Measurements from ENCODE around the gene ZNF664. TPM values are rescaled to one million over a fixed set of nuclear protein-coding genes. Genes with fewer than 3 reads are reported as not detected.

ZNF664 gene
- total and polyA plus RNA-seq, 8 donors: 16.5 to 224 (median 59.3) TPM

DNA sequence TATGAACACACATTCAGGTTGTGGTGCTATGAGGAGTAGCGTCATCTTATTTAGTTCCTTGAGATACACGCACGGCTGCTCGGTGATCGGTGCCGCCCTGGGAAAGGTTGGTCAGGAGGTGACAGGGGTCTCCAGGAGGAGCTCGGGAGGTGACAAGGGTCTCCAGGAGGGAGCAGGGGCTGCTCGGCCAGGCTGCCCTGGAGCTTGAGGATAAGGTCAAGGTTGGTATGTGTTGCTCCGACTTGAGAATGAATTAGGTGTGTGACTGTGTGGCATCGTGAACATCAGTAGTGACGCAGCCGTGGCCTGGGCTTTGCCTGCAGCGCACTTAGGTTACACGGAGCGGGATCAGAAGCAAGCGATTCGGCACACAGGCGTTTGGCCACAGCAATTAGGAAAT is 36.5 kb upstream of the ZNF664 start:
- intact Hi-C loops (cut with DNase I; ENCODE audit: low total_unique reads): no loop called here
- Histone ChIP-seq H3K4me3 (no peak overlapping the region), H3K27me3 (no peaks in the 10 kb centered on the region), H3K4me1 (peaks cover 0 to 5% (median 0%) of the 10 kb centered on the region in 4 donors), H3K9me3 (no peaks in the 10 kb centered on the region), H3K27ac (no peak overlapping the region), H3K36me3 (peaks cover 21 to 64% (median 48%) of the 10 kb centered on the region in 4 donors)
- no peak for TF ChIP-seq EP300 (IDR thresholded peaks at IDR 0.05)
- TF ChIP-seq, protein P1, sequence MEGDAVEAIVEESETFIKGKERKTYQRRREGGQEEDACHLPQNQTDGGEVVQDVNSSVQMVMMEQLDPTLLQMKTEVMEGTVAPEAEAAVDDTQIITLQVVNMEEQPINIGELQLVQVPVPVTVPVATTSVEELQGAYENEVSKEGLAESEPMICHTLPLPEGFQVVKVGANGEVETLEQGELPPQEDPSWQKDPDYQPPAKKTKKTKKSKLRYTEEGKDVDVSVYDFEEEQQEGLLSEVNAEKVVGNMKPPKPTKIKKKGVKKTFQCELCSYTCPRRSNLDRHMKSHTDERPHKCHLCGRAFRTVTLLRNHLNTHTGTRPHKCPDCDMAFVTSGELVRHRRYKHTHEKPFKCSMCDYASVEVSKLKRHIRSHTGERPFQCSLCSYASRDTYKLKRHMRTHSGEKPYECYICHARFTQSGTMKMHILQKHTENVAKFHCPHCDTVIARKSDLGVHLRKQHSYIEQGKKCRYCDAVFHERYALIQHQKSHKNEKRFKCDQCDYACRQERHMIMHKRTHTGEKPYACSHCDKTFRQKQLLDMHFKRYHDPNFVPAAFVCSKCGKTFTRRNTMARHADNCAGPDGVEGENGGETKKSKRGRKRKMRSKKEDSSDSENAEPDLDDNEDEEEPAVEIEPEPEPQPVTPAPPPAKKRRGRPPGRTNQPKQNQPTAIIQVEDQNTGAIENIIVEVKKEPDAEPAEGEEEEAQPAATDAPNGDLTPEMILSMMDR (IDR thresholded peaks at IDR 0.05): no peak
- no peak for TF ChIP-seq POLR2AphosphoS5 (IDR thresholded peaks at IDR 0.05)
- TF ChIP-seq POLR2A (IDR thresholded peaks at IDR 0.05): no peak
- DNase-seq: no peak
- 92 to 97% (median 96%) methylated on average over 18 of the region's 18 CpGs for WGBS, 5 donors

DNA sequence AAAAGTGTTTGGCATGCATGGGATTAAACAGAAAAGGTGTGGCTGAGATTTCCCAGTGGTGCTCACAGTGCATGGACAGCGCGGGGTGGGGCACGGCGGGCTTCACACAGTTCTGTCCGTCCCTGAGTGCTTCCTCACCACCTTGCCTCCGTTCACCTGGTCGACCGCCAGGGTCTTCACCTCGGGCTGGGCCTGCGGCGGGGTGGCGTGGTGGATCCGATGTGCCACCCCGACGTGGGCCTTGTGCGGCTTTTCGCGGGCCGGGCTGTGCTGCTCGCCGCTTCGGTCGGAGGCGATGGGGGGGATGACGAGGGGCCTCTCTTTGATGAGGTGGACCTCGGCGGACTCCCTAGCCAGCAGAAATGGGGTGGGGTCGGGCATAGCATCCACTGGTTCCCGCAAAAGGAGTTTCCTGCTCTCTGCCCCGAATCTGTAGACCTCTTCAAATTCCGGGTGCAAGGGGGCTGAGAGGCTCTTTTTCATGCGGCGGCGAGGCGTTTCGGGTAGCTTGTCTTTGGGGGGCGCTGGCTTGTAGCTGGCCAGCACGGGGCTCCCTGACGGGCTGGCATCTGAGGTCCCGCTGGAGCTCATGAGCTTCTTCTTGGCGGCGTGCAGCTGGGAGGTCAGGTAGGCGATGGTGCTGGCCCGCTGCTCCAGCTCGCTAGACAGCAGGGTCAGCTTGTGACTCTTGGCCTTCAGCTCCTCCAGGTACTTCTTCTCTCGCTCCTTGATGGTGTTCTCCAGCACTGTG is 35.9 kb upstream of the ZNF664 start:
- TF ChIP-seq POLR2AphosphoS5 (IDR thresholded peaks at IDR 0.05) (no peak), POLR2A (IDR thresholded peaks at IDR 0.05) (no peak)
- no peaks in the 10 kb centered on the region for H3K27me3 ChIP-seq
- DNase-seq: no peak
- peaks cover 26 to 71% (median 55%) of the 10 kb centered on the region in 4 donors for H3K36me3 ChIP-seq
- H3K9me3 ChIP-seq: peaks cover 0 to 3% (median 0%) of the 10 kb centered on the region in 4 donors
- 92 to 98% (median 95%) methylated on average over 40 to 46 of the region's 46 CpGs for WGBS, 5 donors
- intact Hi-C loops (cut with DNase I; ENCODE audit: low total_unique reads): no loop called here
- no peak overlapping the region for H3K4me3 ChIP-seq
- peaks cover 0 to 5% (median 0%) of the 10 kb centered on the region in 4 donors for H3K4me1 ChIP-seq
- H3K27ac ChIP-seq: peak overlapping the region in 2 of 5 donors; percentile 54 to 56

DNA sequence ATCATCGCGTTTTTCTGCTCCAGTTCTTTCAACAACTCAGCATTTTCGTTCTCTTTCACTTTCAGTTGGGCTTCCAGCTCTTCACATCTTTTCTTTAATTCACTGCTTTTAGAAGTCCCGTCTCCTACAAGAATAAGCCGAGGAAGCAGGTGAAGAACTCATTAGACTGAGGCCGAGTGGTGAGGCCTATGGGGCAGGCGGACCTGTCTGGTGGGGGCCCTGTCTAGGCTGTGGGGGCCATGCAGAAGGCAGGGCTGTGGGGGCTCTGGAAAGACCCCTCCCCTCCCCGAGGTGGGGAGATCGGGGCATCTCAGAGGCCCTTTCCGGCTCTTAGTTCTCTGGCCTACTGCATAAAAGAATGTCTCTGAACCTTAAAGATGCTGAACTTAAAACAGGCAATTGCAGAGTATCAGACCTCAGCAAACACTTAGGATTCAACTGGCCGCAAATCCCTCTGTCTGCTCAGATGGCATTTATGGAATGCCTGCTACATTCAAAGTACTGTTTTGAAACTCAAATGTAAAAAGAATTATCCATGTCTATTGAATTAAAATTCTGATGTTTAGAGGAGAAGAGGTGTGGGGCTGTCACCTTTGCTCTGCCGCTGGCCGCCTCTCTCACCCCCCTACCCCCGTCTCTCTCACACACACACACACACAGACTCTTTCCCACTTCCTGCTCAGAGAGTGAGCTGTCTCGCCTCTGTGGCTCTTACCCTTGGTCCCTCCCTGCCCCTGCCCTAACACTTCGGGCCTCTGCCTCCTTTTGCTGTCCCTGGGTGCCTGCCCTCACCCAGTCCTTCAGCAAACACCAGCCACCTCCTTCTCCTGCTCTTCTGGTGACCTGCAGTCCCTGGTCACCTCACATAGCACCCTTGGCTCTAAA is 35.1 kb upstream of the ZNF664 start:
- no peak for DNase-seq
- Histone ChIP-seq H3K4me1 (peaks cover 0 to 5% (median 0%) of the 10 kb centered on the region in 4 donors), H3K9me3 (peaks cover 0 to 5% (median 0%) of the 10 kb centered on the region in 4 donors), H3K27me3 (no peaks in the 10 kb centered on the region), H3K4me3 (no peak overlapping the region), H3K36me3 (peaks cover 34 to 79% (median 63%) of the 10 kb centered on the region in 4 donors), H3K27ac (peak overlapping the region in 3 of 5 donors; percentile 22 to 56 (median 54))
- intact Hi-C loops (cut with DNase I; ENCODE audit: low total_unique reads): no loop called here
- WGBS, 5 donors: 73 to 83% (median 80%) methylated on average over 16 of the region's 16 CpGs
- no peak for TF ChIP-seq POLR2A (IDR thresholded peaks at IDR 0.05)
- TF ChIP-seq, protein P1 (IDR thresholded peaks at IDR 0.05): no peak
- no peak for TF ChIP-seq EP300 (IDR thresholded peaks at IDR 0.05)
- TF ChIP-seq POLR2AphosphoS5 (IDR thresholded peaks at IDR 0.05): no peak

DNA sequence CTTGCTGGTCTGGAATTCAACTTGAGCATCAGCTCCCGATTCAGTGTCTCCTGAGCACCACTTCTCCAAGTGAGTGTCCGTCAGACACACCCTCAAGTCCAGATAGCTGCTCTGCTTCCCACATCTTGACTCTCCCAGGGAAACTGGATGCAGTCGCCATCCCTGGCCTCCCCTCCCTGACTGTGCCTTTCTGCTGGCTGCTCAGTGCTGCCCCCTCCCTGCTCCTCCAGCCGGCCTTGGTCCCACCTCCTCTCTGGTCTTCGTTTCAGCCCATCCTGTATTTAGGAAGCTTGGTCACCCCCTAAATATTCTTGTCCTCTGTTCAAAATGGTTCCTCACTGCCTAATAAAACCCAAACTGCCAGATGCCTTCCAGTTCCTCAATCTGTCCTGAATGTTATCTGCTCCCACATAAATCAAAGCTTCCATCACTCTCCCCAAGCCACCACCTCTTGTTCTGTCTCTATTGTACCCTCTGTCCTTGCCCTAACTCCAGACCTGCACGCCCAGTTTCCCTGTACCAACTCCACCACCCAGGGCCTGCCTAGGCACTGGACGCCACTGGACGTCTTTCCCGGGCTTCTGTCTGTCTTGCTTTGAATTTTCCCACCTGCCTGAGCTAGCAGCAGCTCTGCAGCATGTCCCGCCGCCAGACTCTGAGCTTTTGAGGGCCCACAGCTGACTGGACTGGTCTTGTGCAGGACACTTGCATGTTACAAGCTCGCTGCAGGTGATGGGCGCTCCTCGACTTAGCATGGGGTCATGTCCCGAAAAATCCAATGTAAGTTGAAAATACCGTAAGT is 34.1 kb upstream of the ZNF664 start:
- intact Hi-C loops (cut with DNase I; ENCODE audit: low total_unique reads): no loop called here
- no peak for TF ChIP-seq EP300 (IDR thresholded peaks at IDR 0.05)
- TF ChIP-seq, protein P1 (IDR thresholded peaks at IDR 0.05): no peak
- TF ChIP-seq POLR2A (IDR thresholded peaks at IDR 0.05): no peak
- no peak for TF ChIP-seq POLR2AphosphoS5 (IDR thresholded peaks at IDR 0.05)
- peak overlapping the region in 1 of 5 donors; percentile 56 for H3K27ac ChIP-seq
- H3K9me3 ChIP-seq: peaks cover 0 to 5% (median 0%) of the 10 kb centered on the region in 4 donors
- H3K4me1 ChIP-seq: peaks cover 0 to 5% (median 0%) of the 10 kb centered on the region in 4 donors
- 85 to 91% (median 89%) methylated on average over 16 of the region's 16 CpGs for WGBS, 5 donors
- no peak overlapping the region for H3K4me3 ChIP-seq
- no peaks in the 10 kb centered on the region for H3K27me3 ChIP-seq
- DNase-seq: no peak
- peaks cover 37 to 88% (median 72%) of the 10 kb centered on the region in 4 donors for H3K36me3 ChIP-seq
